H9 (cell line): ENCODE results near the gene ABCC3. TPM values are rescaled to one million over a fixed set of nuclear protein-coding genes. Genes with fewer than 3 reads are reported as not detected.
A peak's percentile ranks its signal among the peaks of the same experiment; 100 is the strongest.

Experiments used
- DNase-seq: peaks from one replicate; pipeline ENCODE4 v3.0.0-alpha.2; 2017
- H2AFZ ChIP-seq: one replicate; pipeline ENCODE4 v1.6.1; 2013; ENCODE audit warnings: mild to moderate bottlenecking, low read length, control low read depth, moderate library complexity
- H2AK5ac ChIP-seq: 2 replicates; pipeline ENCODE4 v1.6.1; 2013; ENCODE audit warnings: low read length, control low read depth, mixed read lengths; ENCODE audit not compliant: insufficient read length
- H2BK120ac ChIP-seq: one replicate; pipeline ENCODE4 v1.6.1; 2013; ENCODE audit warnings: low read depth, mild to moderate bottlenecking, low read length, control low read depth, inconsistent platforms; ENCODE audit not compliant: poor library complexity, severe bottlenecking
- H2BK12ac ChIP-seq: 2 replicates; pipeline ENCODE4 v1.6.1; 2013; ENCODE audit warnings: low read length, control low read depth, mixed read lengths, low read depth; ENCODE audit not compliant: insufficient read length
- H2BK15ac ChIP-seq: 2 replicates; pipeline ENCODE4 v1.6.1; 2013; ENCODE audit warnings: low read depth, low read length, control low read depth
- H2BK20ac ChIP-seq: one replicate; pipeline ENCODE4 v1.6.1; 2013; ENCODE audit warnings: low read depth, mild to moderate bottlenecking, low read length, control low read depth, inconsistent platforms; ENCODE audit not compliant: poor library complexity, severe bottlenecking
- H2BK5ac ChIP-seq: 2 replicates; pipeline ENCODE4 v1.6.1; 2013; ENCODE audit warnings: low read length, control low read depth, mixed read lengths; ENCODE audit not compliant: insufficient read length
- H3K14ac ChIP-seq: 2 replicates; pipeline ENCODE4 v1.6.1; 2013; ENCODE audit warnings: low read length, control low read depth; ENCODE audit not compliant: insufficient read depth
- H3K18ac ChIP-seq: 2 replicates; pipeline ENCODE4 v1.6.1; 2013; ENCODE audit warnings: low read depth, mild to moderate bottlenecking, mixed read lengths, low read length, control low read depth; ENCODE audit not compliant: insufficient read length
- H3K23ac ChIP-seq: 2 replicates; pipeline ENCODE4 v1.6.1; 2013; ENCODE audit warnings: low read length, control low read depth, mixed read lengths, low read depth; ENCODE audit not compliant: insufficient read length
- H3K23me2 ChIP-seq: 2 replicates; pipeline ENCODE4 v1.6.1; 2013; ENCODE audit warnings: low read depth, mild to moderate bottlenecking, mixed read lengths, low read length, control low read depth; ENCODE audit not compliant: insufficient read length, poor library complexity, severe bottlenecking
- H3K27ac ChIP-seq: 2 replicates; pipeline ENCODE4 v1.5.1; 2013; ENCODE audit warnings: low read length, control low read depth, mixed read lengths, low read depth; ENCODE audit not compliant: insufficient read length
- H3K27me3 ChIP-seq: 2 replicates; pipeline ENCODE4 v1.6.1; 2013; ENCODE audit warnings: low read length, control low read depth, inconsistent platforms; ENCODE audit not compliant: insufficient read depth
- H3K4ac ChIP-seq: 2 replicates; pipeline ENCODE4 v1.6.1; 2013; ENCODE audit warnings: low read depth, mild to moderate bottlenecking, control low read depth, inconsistent platforms, low read length, moderate library complexity
- H3K4me1 ChIP-seq: 2 replicates; pipeline ENCODE4 v1.6.1; 2013; ENCODE audit warnings: low read length, control low read depth, inconsistent platforms; ENCODE audit not compliant: insufficient read depth
- H3K4me2 ChIP-seq: 2 replicates; pipeline ENCODE4 v1.6.1; 2013; ENCODE audit warnings: low read length, control low read depth, mixed read lengths; ENCODE audit not compliant: insufficient read length, insufficient read depth
- H3K56ac ChIP-seq: 2 replicates; pipeline ENCODE4 v1.6.1; 2013; ENCODE audit warnings: low read depth, mild to moderate bottlenecking, mixed read lengths, low read length, control low read depth; ENCODE audit not compliant: insufficient read length
- H3K79me1 ChIP-seq: 2 replicates; pipeline ENCODE4 v1.6.1; 2013; ENCODE audit warnings: low read depth, mild to moderate bottlenecking, moderate library complexity, low read length, control low read depth, inconsistent platforms; ENCODE audit not compliant: insufficient read depth, poor library complexity, severe bottlenecking
- H3K79me2 ChIP-seq: 2 replicates; pipeline ENCODE4 v1.6.1; 2013; ENCODE audit warnings: low read length, control low read depth, inconsistent platforms; ENCODE audit not compliant: insufficient read depth
- H3K9ac ChIP-seq: 2 replicates; pipeline ENCODE4 v1.6.1; 2013; ENCODE audit warnings: low read length, control low read depth, mixed read lengths; ENCODE audit not compliant: insufficient read length; ENCODE audit errors: extremely low read depth
- H3K9me3 ChIP-seq: one replicate; pipeline ENCODE4 v1.6.1; 2013; ENCODE audit warnings: low read depth, low read length, inconsistent platforms; ENCODE audit not compliant: control insufficient read depth
- H3T11ph ChIP-seq: one replicate; pipeline ENCODE4 v1.6.1; 2013; ENCODE audit warnings: mild to moderate bottlenecking, low read length, control low read depth, inconsistent platforms
- H4K20me1 ChIP-seq: one replicate; pipeline ENCODE4 v1.6.1; 2013; ENCODE audit not compliant: control insufficient read depth, insufficient read length, insufficient read depth
- H4K5ac ChIP-seq: 2 replicates; pipeline ENCODE4 v1.6.1; 2013; ENCODE audit warnings: low read depth, mild to moderate bottlenecking, mixed read lengths, low read length, control low read depth; ENCODE audit not compliant: insufficient read length
- H4K8ac ChIP-seq: replicated peaks from 2 replicates; pipeline ENCODE4 v1.6.1; 2013; ENCODE audit warnings: low read length, control low read depth, mixed read lengths, low read depth; ENCODE audit not compliant: insufficient read length
- H4K91ac ChIP-seq: 2 replicates; pipeline ENCODE4 v1.6.1; 2013; ENCODE audit warnings: low read depth, mild to moderate bottlenecking, moderate library complexity, mixed read lengths, low read length, control low read depth; ENCODE audit not compliant: insufficient read length
- H3K27ac Mint-ChIP-seq, 3 experiments: 2 replicates in 2 of 3; 3 replicates in 1 of 3; pipeline ENCODE4 v1.8.0; 2020 to 2021; ENCODE audit warnings: mixed read lengths in 3 of 3, mild to moderate bottlenecking in 1 of 3, moderate library complexity in 1 of 3
- H3K27me3 Mint-ChIP-seq: 2 replicates; pipeline ENCODE4 v1.8.0; 2021; ENCODE audit warnings: low read depth, mild to moderate bottlenecking, moderate library complexity, mixed read lengths
- H3K36me3 Mint-ChIP-seq, 3 experiments: 2 replicates in 2 of 3; 3 replicates in 1 of 3; pipeline ENCODE4 v1.8.0; 2020 to 2021; ENCODE audit warnings: low read depth in 3 of 3, mixed read lengths in 3 of 3; ENCODE audit not compliant: insufficient read depth in 1 of 3
- H3K4me1 Mint-ChIP-seq, 2 experiments: 2 replicates each; pipeline ENCODE4 v1.8.0; 2020; ENCODE audit warnings: mixed read lengths in 2 of 2
- H3K4me3 Mint-ChIP-seq, 2 experiments: 2 replicates in 1 of 2; 3 replicates in 1 of 2; pipeline ENCODE4 v1.8.0; 2020 to 2021; ENCODE audit warnings: mild to moderate bottlenecking in 2 of 2, mixed read lengths in 2 of 2, moderate library complexity in 1 of 2
- H3K9me3 Mint-ChIP-seq, 2 experiments: 2 replicates in 1 of 2; 3 replicates in 1 of 2; pipeline ENCODE4 v1.8.0; 2020; ENCODE audit warnings: mild to moderate bottlenecking in 2 of 2, mixed read lengths in 2 of 2, moderate library complexity in 1 of 2
- CTCF ChIP-seq: fragments of 200-600 bp; sonication (generic); conservative IDR thresholded peaks from 3 replicates; pipeline ENCODE4 v1.8.0; 2021; ENCODE audit warnings: antibody characterized with exemption, mild to moderate bottlenecking
- WGBS: extraction: QIAGEN DNeasy Blood & Tissue Kit; methylation state at CpG from one replicate; pipeline ENCODE4 v1.1.7; 2013; ENCODE audit warnings: missing lambda C conversion rate, low lambda C conversion rate, mixed read lengths; ENCODE audit not compliant: insufficient read length; ENCODE audit errors: extremely low coverage; 5-methylcytosine and 5-hydroxymethylcytosine counted together
- total RNA-seq: library from RNA; stranded (reverse); gene quantifications from 2 replicates; pipeline ENCODE4 v1.2.1, GENCODE V29; 2021

Gene ABCC3
- total RNA-seq, 1 experiment from 2014 or later: 0.31 TPM

DNA sequence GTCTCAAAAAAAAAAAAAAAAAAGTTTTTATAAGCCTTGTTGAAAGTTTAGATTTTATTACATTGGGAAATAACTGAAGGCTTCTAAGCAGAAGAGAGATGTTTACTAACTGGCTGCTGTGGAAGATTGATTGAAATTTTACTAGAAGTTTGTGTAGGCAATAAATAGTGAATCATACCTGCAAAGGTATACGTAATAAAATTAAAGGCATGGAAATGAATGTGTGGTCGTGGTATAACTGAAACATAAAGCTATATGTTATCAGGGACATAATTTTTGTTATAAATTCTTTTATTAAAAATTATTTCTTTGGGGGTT, 93.4 kb downstream of the ABCC3 start:
- no peaks in the 10 kb centered on the region for H3K23me2 ChIP-seq
- H3K4me2 ChIP-seq: no peak overlapping the region
- H3K79me1 ChIP-seq: peaks cover 14% of the 10 kb centered on the region
- no peak overlapping the region for H3K14ac ChIP-seq
- no peak overlapping the region for H2BK12ac ChIP-seq
- no peak overlapping the region for H3K27ac ChIP-seq
- no peak overlapping the region for H2AK5ac ChIP-seq
- no peak overlapping the region for H3K56ac ChIP-seq
- no peak overlapping the region for H2BK120ac ChIP-seq
- Mint-ChIP-seq H3K36me3 (peaks cover 0 to 4% (median under 1%) of the 10 kb centered on the region in 3 experiments; a peak in 4 of 7 replicates), H3K9me3 (no peaks in the 10 kb centered on the region), H3K4me3 (no peak overlapping the region), H3K27ac (peak overlapping the region in 1 of 3 experiments; percentile 49; a peak in 1 of 7 replicates), H3K4me1 (peaks cover 15 to 20% of the 10 kb centered on the region in 2 experiments), H3K27me3 (no peaks in the 10 kb centered on the region)
- H2BK15ac ChIP-seq: no peak overlapping the region
- no peak overlapping the region for H3K18ac ChIP-seq
- no peaks in the 10 kb centered on the region for H3K4me1 ChIP-seq
- H4K8ac ChIP-seq: no peak overlapping the region
- H3T11ph ChIP-seq: no peak overlapping the region
- peaks cover 85% of the 10 kb centered on the region for H3K79me2 ChIP-seq
- no peaks in the 10 kb centered on the region for H3K9me3 ChIP-seq
- DNase-seq: no peak
- no peaks in the 10 kb centered on the region for H4K20me1 ChIP-seq
- no CpG with 5 or more reads among the region's 2 CpGs for WGBS
- H4K5ac ChIP-seq: no peak overlapping the region
- H3K23ac ChIP-seq: no peak overlapping the region
- H3K9ac ChIP-seq: no peak overlapping the region
- H4K91ac ChIP-seq: no peak overlapping the region
- H2AFZ ChIP-seq: no peak overlapping the region
- H2BK20ac ChIP-seq: no peak overlapping the region
- TF ChIP-seq CTCF: no peak
- H3K4ac ChIP-seq: no peak overlapping the region
- H2BK5ac ChIP-seq: no peak overlapping the region
- no peaks in the 10 kb centered on the region for H3K27me3 ChIP-seq
